Measurements from ENCODE around the gene NECTIN1. TPM values are rescaled to one million over a fixed set of nuclear protein-coding genes. Genes with fewer than 3 reads are reported as not detected.
"Not testable (repeated sequence)": the region's sequence is repeated elsewhere in the genome, so short reads cannot be mapped to it uniquely, and the experiment has no call there.

NECTIN1 gene
- total RNA-seq, 4 donors from 2014 or later, result 11.6 to 23.6 (median 16.6) TPM

DNA sequence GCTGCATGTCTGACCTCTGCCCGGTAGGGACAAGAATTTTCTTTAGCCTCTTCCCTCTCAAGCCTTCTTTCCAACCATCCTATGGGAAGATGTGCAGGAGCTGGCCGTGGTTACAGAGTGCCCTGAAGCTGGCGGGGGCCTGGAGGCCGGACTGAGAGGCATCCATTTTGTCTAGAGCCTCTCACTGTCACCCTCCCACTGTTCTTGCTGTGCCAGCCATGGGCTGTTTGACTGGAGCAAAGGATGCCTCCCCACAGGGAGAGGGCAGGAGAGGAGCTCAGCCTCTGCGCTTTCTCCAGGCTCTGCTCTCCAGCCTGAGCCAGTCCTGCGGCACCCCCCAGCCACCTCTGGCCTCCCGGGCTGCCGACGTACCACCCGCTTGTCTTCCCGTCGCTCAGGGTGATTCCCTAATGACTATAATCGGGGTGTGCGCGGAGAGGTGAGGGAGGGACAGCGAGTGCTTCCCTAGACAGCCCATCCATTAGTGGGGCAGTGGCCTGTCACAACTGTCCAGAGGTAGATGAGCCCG lies 123.8 kb downstream of the NECTIN1 start:
- H3K36me3 ChIP-seq, result no peaks in the 10 kb centered on the region
- H3K27ac ChIP-seq, result no peak overlapping the region
- H3K9me3 ChIP-seq, result no peaks in the 10 kb centered on the region
- TF ChIP-seq, protein P1, sequence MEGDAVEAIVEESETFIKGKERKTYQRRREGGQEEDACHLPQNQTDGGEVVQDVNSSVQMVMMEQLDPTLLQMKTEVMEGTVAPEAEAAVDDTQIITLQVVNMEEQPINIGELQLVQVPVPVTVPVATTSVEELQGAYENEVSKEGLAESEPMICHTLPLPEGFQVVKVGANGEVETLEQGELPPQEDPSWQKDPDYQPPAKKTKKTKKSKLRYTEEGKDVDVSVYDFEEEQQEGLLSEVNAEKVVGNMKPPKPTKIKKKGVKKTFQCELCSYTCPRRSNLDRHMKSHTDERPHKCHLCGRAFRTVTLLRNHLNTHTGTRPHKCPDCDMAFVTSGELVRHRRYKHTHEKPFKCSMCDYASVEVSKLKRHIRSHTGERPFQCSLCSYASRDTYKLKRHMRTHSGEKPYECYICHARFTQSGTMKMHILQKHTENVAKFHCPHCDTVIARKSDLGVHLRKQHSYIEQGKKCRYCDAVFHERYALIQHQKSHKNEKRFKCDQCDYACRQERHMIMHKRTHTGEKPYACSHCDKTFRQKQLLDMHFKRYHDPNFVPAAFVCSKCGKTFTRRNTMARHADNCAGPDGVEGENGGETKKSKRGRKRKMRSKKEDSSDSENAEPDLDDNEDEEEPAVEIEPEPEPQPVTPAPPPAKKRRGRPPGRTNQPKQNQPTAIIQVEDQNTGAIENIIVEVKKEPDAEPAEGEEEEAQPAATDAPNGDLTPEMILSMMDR (IDR thresholded peaks at IDR 0.05), result no peak
- no peak for TF ChIP-seq POLR2A (IDR thresholded peaks at IDR 0.05)
- no peak overlapping the region for H3K4me3 ChIP-seq
- H3K4me1 ChIP-seq, result no peaks in the 10 kb centered on the region
- H3K27me3 ChIP-seq, result no peaks in the 10 kb centered on the region
- no peak for DNase-seq

DNA sequence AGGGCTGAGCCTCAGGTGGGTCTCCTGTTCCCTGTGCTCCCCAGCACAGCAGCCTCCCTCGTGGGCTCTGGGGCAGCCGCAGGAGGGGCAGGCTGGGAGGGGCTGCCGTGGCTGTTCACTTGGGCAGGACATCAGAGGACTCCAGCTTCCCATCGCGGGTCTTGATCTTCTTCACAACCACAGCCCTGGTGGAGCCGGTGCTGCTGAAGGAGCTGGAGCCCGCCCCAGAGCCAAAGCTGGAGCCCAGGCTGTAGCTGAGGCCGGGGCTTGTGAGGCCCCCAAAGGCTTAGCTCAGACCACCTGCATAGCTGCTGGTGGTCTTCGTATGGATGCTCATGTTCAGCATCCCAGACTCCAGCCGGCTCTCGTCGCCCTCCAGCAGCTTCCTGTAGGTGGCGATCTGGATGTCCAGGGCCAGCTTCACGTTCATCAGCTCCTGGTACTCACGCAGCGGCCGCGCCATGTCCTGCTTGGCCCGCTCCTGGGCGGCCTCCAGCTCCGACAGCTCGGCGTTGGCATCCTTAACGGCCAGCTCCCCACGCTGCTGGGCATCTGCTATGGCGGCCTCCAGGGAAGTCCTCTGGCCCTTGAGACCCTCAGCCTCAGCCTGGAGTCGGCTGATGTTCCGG lies 126.1 kb downstream of the NECTIN1 start:
- DNase-seq, result no peak
- H3K27me3 ChIP-seq, result no peaks in the 10 kb centered on the region
- no peak overlapping the region for H3K4me3 ChIP-seq
- no peaks in the 10 kb centered on the region for H3K4me1 ChIP-seq
- H3K36me3 ChIP-seq, result no peaks in the 10 kb centered on the region
- no peak overlapping the region for H3K27ac ChIP-seq
- TF ChIP-seq, protein P1 (IDR thresholded peaks at IDR 0.05), result no peak
- no peak for TF ChIP-seq POLR2A (IDR thresholded peaks at IDR 0.05)
- no peaks in the 10 kb centered on the region for H3K9me3 ChIP-seq

DNA sequence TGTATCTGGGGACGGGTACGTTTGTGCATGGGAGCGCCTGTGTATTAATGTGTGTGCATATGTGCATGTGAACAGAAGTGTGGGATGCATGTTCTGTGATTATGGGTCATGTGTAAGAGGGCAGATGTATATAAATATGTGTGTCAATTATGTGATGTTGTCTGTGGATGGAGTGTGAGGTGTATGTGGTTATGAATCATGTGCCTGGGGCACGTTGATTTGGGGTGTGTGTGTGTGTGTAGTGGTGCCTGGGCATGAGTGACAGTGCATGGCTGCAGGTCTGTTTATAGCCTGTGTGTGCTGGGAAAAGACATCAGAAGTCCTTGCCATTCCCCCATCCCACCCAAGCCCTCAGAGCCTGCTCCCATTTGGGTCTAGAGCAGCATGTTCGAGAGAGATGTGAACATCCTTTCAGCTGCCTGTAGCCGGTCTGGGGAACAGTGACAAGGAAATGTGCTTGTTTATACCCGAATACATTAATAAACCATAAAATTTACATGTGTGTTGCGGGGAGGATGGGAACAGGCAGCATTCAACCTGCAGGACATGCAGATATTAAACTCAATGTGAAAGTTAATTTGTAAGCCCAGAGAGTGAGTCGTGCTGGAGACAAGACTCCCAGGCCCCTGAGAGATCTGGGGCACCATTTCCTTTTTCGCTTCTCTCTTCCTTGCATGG lies 129.0 kb downstream of the NECTIN1 start:
- Histone ChIP-seq H3K27ac (no peak overlapping the region), H3K4me3 (no peak overlapping the region), H3K36me3 (no peaks in the 10 kb centered on the region), H3K27me3 (no peaks in the 10 kb centered on the region), H3K4me1 (no peaks in the 10 kb centered on the region), H3K9me3 (no peaks in the 10 kb centered on the region)
- no peak for DNase-seq
- TF ChIP-seq, protein P1 (IDR thresholded peaks at IDR 0.05), result no peak
- no peak for TF ChIP-seq POLR2A (IDR thresholded peaks at IDR 0.05)

DNA sequence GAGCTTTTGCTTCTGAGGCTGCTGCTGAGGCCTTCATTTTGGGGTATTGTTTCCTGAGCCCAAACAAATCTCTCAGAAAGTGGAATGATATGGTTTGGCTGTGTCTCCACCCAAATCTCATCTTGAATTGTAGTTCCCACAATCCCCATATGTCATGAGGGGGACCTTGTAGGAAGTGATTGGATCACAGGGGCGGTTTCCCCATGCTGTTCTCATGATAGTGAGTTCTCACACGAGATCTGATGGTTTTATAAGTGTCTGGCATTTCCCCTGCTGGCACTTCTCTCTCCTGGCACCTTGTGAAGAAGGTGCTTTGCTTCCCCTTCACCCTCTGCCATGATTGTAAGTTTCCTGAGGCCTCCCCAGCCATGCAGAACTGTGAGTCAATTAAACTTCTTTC lies 133.1 kb downstream of the NECTIN1 start:
- not testable (repeated sequence) for H3K27me3 ChIP-seq, H3K4me3 ChIP-seq, H3K4me1 ChIP-seq, DNase-seq, H3K27ac ChIP-seq, H3K9me3 ChIP-seq, H3K36me3 ChIP-seq

DNA sequence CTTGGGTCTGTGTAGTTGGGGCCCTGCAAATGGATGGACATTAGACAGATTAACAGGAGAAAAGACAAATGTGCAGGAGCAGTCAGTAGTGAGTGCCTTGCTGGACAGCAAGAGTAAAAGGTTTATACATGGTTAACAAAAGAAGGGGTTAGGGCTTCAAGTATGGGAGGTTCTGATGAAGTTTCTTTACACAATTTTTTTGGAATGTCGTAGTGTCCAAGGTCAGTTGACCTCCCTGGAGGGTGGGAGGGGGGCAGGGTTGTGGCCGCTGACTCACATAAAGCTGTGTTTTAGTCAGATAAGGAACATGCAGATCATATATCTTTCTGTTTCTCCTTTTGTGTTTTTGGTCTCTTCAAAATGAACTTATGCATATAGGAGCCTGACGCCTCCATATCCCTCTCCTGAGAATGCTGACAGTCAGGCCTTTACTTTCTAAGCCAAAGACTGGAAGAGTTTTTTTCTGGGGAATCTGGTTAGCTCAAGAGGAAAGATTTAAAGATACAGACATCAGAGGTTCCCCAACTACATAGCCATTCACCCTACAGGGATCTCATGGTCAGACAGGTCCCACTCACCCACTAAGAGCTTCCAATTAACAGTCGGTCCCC lies 134.3 kb downstream of the NECTIN1 start:
- TF ChIP-seq, protein P1 (IDR thresholded peaks at IDR 0.05), result no peak
- no peak for TF ChIP-seq POLR2A (IDR thresholded peaks at IDR 0.05)
- Histone ChIP-seq H3K27ac (no peak overlapping the region), H3K9me3 (no peaks in the 10 kb centered on the region), H3K36me3 (no peaks in the 10 kb centered on the region), H3K4me1 (no peaks in the 10 kb centered on the region), H3K27me3 (no peaks in the 10 kb centered on the region), H3K4me3 (no peak overlapping the region)
- DNase-seq, result no peak

DNA sequence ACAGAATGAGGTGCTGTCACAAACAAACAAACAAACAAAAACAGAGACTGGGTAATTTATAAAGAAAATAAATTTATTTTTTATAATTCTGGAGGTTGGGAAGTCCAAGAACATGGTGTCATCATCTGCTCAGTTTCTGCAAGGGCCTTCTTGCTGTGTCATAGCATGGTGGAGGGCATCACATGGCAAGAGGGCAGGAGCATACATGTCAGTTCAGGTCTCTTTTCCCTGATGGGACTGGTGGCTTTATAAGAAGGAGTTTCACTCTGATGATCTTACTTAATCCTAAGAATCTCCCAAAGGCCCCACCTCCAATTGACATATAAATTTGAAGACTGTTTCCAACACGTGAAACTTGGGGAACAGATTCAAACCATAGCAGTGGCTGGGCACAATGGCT lies 135.7 kb downstream of the NECTIN1 start:
- Histone ChIP-seq H3K27me3 (no peaks in the 10 kb centered on the region), H3K9me3 (no peaks in the 10 kb centered on the region), H3K27ac (no peak overlapping the region), H3K4me1 (no peaks in the 10 kb centered on the region), H3K36me3 (no peaks in the 10 kb centered on the region), H3K4me3 (no peak overlapping the region)
- TF ChIP-seq POLR2A (IDR thresholded peaks at IDR 0.05), result no peak
- TF ChIP-seq, protein P1 (IDR thresholded peaks at IDR 0.05), result no peak
- DNase-seq, result no peak
